ENCODE results near the gene KIFAP3. TPM values are rescaled to one million over a fixed set of nuclear protein-coding genes. Genes with fewer than 3 reads are reported as not detected.

Gene KIFAP3
- total and polyA plus RNA-seq, 2 donors (not counting 1 experiment from before 2014, with no cell fraction given) = 3.7 to 14.9 TPM

GRCh38 chr1:170076199-170076598 is 1.7 kb upstream of the KIFAP3 start:
- H3K9me3 Mint-ChIP-seq (ENCODE audit: insufficient read depth) = peaks cover 9% of the 10 kb centered on the region
- no peak overlapping the region for H3K27ac Mint-ChIP-seq

More at GRCh38 chr1:170076199-170076598, 1.7 kb upstream of the KIFAP3 start:
- Mint-ChIP-seq H3K4me3 (no peak overlapping the region), H3K4me1 (peaks cover 34% of the 10 kb centered on the region), H3K27me3 (peaks cover 11% of the 10 kb centered on the region)
- POLR2A ChIA-PET = no interaction called here
- DNase-seq (no peak), ATAC-seq (ENCODE audit: low read depth) (no peak)
- TF ChIP-seq CTCF (IDR thresholded peaks at IDR 0.05) (no peak), EZH2 (IDR thresholded peaks at IDR 0.05; ENCODE audit: borderline replicate concordance, insufficient read depth, low read depth, low read length, poor library complexity, severe bottlenecking) (no peak)
- no peak overlapping the region for H3K4me3 ChIP-seq (ENCODE audit: control extremely low read depth in 1 of 5, extremely low read depth in 1 of 5, insufficient read depth in 1 of 5, low read depth in 2 of 5, low read length in 4 of 5)
- H3K9me3 ChIP-seq (ENCODE audit: control extremely low read depth in 1 of 3, control insufficient read depth in 2 of 3, insufficient read depth in 1 of 3, low read length in 2 of 3) = peaks cover 4 to 7% (median 6%) of the 10 kb centered on the region in 3 donors
- no peak overlapping the region for H2AFZ ChIP-seq (ENCODE audit: insufficient read depth, low read depth, low read length, poor library complexity, severe bottlenecking)
- H3K79me2 ChIP-seq (ENCODE audit: control insufficient read depth, insufficient read depth, low read length) = peaks cover 21% of the 10 kb centered on the region
- H3K4me2 ChIP-seq (replicated peaks; ENCODE audit: low read depth, low read length, poor library complexity, severe bottlenecking) = no peak overlapping the region
- H3K4me1 ChIP-seq (ENCODE audit: control insufficient read depth in 2 of 2, insufficient read depth in 2 of 2, low read length in 2 of 2) = peaks cover 19 to 20% of the 10 kb centered on the region in 2 donors
- intact Hi-C loops (cut with micrococcal nuclease) = loop anchor here (10.0 kb wide), 1 partner anchor 391 kb away; no protein-coding TSS in a partner anchor
- H3K27ac ChIP-seq (ENCODE audit: low read length in 2 of 2) = no peak overlapping the region
- no peak overlapping the region for H3K9ac ChIP-seq (ENCODE audit: low read length)
- no peaks in the 10 kb centered on the region for H3K27me3 ChIP-seq (replicated peaks in 1 of 4; ENCODE audit: control extremely low read depth in 1 of 4, control insufficient read depth in 3 of 4, insufficient read depth in 4 of 4, low read length in 3 of 4)
- no peaks in the 10 kb centered on the region for H3K36me3 ChIP-seq (replicated peaks in 1 of 2; ENCODE audit: control extremely low read depth in 1 of 2, control insufficient read depth in 1 of 2, extremely low read depth in 1 of 2, insufficient read depth in 2 of 2, low read length in 1 of 2)
- CTCF ChIA-PET = interaction anchor here (1.4 kb wide), 1 partner anchor 33 kb away, joined by 3 read pairs; no protein-coding TSS in a partner anchor
- no peaks in the 10 kb centered on the region for H4K20me1 ChIP-seq (ENCODE audit: control insufficient read depth, insufficient read depth, low read length, poor library complexity, severe bottlenecking)
